HL-60 (cell line): ENCODE data around the gene SPHKAP.

Experiments
- DNase-seq, 2 experiments: peaks; one replicate each; pipeline ENCODE4 v3.0.0-alpha.2; 2010 to 2020; ENCODE audit warnings: low read depth in 1 of 2, low spot score in 1 of 2
- H3K27ac ChIP-seq: fragments of 250-450 bp; sonication (Bioruptor Pico); replicated peaks from 2 replicates; pipeline ENCODE4 v1.5.1; 2020; ENCODE audit warnings: mild to moderate bottlenecking, moderate library complexity
- H3K27me3 ChIP-seq: fragments of 250-450 bp; sonication (Bioruptor Pico); 2 replicates; pipeline ENCODE4 v1.5.1; 2021; ENCODE audit warnings: mild to moderate bottlenecking, moderate library complexity; ENCODE audit not compliant: insufficient read depth, poor library complexity, severe bottlenecking
- H3K4me3 ChIP-seq: replicated peaks from 2 replicates; pipeline ENCODE4 v1.5.1; 2011; ENCODE audit warnings: mild to moderate bottlenecking, control low read depth, low read length; ENCODE audit not compliant: insufficient read depth
- GABPA ChIP-seq: IDR thresholded peaks from 2 replicates; pipeline ENCODE4 v1.6.1; 2012; ENCODE audit warnings: low read depth
- POLR2AphosphoS5 ChIP-seq: IDR thresholded peaks from 2 replicates; pipeline ENCODE4 v1.6.1; 2012; ENCODE audit warnings: low read depth
- SPI1 ChIP-seq: IDR thresholded peaks from 2 replicates; pipeline ENCODE4 v1.6.1; 2012; ENCODE audit warnings: low read depth, mild to moderate bottlenecking, borderline replicate concordance
- TF ChIP-seq, protein P1 (sequence below): IDR thresholded peaks from 2 replicates; pipeline ENCODE4 v1.6.1; 2012; ENCODE audit warnings: low read depth; ENCODE audit not compliant: insufficient replicate concordance
- TF ChIP-seq, protein P2 (sequence below): IDR thresholded peaks from one replicate; pipeline ENCODE4 v1.5.1; 2011; ENCODE audit warnings: low read length, control low read depth, inconsistent platforms; ENCODE audit not compliant: insufficient read depth

The SPHKAP gene

DNA sequence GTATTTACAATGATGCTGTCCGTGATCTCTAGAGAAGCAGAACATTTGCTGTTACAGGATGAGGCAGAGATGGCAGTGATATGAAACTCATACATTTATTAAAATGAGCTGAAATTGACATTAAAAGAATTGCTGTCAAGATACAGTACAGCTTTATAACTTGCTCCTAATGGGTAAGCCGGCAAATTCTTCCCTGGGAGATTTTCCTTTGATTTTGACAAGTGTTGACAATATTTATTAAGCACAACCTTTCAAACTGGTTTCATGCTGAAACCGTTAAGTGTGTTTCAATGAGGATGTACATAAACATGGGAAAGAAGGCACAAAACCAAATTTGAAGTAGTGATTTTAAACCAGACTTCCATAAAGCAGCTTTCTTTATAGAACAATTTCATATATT lies 45.5 kb downstream of the SPHKAP start:
- Histone ChIP-seq H3K4me3 (no peak overlapping the region), H3K27me3 (no peaks in the 10 kb centered on the region), H3K27ac (no peak overlapping the region)
- DNase-seq = no peak
- TF ChIP-seq POLR2AphosphoS5 = no peak

DNA sequence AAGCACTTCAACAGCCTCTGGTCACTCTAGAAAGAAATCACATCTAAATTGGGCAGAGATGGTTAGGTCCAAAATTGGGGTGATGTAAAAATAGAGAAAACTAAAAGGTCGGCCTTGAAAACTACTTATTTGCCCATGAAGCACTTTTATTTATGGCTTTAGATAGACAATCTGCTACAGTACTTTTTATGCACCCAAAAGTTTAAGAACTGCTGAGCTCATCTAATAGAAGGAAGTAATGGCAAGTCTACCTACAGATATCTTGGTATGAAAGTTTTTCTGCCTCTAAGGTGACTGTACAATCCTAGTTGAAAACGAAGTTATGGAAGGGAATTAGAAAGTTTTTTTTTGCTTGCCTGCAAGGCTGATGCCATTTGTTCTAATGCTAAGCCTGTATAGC lies 46.2 kb downstream of the SPHKAP start:
- H3K27me3 ChIP-seq = no peaks in the 10 kb centered on the region
- TF ChIP-seq, protein P1, sequence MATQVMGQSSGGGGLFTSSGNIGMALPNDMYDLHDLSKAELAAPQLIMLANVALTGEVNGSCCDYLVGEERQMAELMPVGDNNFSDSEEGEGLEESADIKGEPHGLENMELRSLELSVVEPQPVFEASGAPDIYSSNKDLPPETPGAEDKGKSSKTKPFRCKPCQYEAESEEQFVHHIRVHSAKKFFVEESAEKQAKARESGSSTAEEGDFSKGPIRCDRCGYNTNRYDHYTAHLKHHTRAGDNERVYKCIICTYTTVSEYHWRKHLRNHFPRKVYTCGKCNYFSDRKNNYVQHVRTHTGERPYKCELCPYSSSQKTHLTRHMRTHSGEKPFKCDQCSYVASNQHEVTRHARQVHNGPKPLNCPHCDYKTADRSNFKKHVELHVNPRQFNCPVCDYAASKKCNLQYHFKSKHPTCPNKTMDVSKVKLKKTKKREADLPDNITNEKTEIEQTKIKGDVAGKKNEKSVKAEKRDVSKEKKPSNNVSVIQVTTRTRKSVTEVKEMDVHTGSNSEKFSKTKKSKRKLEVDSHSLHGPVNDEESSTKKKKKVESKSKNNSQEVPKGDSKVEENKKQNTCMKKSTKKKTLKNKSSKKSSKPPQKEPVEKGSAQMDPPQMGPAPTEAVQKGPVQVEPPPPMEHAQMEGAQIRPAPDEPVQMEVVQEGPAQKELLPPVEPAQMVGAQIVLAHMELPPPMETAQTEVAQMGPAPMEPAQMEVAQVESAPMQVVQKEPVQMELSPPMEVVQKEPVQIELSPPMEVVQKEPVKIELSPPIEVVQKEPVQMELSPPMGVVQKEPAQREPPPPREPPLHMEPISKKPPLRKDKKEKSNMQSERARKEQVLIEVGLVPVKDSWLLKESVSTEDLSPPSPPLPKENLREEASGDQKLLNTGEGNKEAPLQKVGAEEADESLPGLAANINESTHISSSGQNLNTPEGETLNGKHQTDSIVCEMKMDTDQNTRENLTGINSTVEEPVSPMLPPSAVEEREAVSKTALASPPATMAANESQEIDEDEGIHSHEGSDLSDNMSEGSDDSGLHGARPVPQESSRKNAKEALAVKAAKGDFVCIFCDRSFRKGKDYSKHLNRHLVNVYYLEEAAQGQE = no peak
- TF ChIP-seq, protein P2, sequence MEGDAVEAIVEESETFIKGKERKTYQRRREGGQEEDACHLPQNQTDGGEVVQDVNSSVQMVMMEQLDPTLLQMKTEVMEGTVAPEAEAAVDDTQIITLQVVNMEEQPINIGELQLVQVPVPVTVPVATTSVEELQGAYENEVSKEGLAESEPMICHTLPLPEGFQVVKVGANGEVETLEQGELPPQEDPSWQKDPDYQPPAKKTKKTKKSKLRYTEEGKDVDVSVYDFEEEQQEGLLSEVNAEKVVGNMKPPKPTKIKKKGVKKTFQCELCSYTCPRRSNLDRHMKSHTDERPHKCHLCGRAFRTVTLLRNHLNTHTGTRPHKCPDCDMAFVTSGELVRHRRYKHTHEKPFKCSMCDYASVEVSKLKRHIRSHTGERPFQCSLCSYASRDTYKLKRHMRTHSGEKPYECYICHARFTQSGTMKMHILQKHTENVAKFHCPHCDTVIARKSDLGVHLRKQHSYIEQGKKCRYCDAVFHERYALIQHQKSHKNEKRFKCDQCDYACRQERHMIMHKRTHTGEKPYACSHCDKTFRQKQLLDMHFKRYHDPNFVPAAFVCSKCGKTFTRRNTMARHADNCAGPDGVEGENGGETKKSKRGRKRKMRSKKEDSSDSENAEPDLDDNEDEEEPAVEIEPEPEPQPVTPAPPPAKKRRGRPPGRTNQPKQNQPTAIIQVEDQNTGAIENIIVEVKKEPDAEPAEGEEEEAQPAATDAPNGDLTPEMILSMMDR = no peak
- TF ChIP-seq GABPA (no peak), POLR2AphosphoS5 (no peak), SPI1 (no peak)

DNA sequence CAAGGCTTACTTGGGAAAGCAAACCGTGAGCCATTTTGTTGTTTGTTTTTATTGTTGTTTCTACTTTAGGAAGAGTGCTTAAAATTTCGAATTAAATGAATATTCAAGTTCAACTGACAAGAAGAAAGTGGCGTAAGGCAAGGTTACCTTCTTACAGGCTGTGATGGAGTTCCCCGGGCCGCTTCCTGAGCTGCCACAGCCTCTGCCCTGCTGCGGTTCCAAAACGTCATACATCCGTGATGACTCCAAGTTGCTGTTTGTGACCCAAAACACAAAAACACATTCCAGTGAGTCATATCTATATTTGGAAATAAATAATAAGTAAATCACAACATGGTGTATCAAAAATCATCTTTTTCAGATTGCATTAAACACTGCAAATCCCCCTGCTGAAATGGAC lies 49.7 kb downstream of the SPHKAP start:
- H3K27ac ChIP-seq = no peak overlapping the region
- H3K4me3 ChIP-seq = no peak overlapping the region
- no peak for DNase-seq
- H3K27me3 ChIP-seq = no peaks in the 10 kb centered on the region
- TF ChIP-seq GABPA (no peak), SPI1 (no peak)
- TF ChIP-seq, protein P2 = no peak

More for the DNA sequence above, 46.2 kb downstream of the SPHKAP start:
- Histone ChIP-seq H3K4me3 (no peak overlapping the region), H3K27ac (no peak overlapping the region)
- no peak for DNase-seq

DNA sequence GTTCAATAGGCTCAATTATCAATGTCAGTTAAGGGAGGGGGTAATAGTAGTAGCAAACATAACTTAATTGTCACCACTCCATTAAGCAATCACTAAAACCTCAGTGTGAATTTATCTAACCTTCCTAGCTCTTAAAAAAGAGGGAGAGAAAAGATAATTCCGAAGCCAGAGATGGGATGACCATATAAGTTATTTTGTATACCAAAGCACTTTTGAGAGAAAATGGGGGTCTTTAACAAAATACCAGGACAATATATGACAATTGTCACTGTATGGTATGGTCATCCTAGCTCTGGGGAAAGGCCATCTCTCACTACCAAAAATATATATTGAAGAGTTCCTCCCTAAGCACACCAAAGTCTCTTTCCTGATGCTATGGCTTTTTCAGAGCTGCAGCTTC lies 55.1 kb downstream of the SPHKAP start:
- DNase-seq = no peak
- Histone ChIP-seq H3K27me3 (no peaks in the 10 kb centered on the region), H3K27ac (no peak overlapping the region), H3K4me3 (no peak overlapping the region)
- TF ChIP-seq GABPA (no peak), SPI1 (no peak), POLR2AphosphoS5 (no peak)
- TF ChIP-seq, protein P1 = no peak
- TF ChIP-seq, protein P2 = no peak
